Subcutaneous abdominal adipose tissue (tissue), 5 donors: ENCODE measurements around the gene ITGB5.
"Not testable (repeated sequence)": the region's sequence is repeated elsewhere in the genome, so short reads cannot be mapped to it uniquely, and the experiment has no call there.

Experiments used
- H3K27ac ChIP-seq: one replicate; pipeline ENCODE4 v1.7.0; 2013; ENCODE audit warnings: low read depth, mild to moderate bottlenecking, inconsistent platforms, low read length, moderate library complexity
- H3K27me3 ChIP-seq, 5 donors: one replicate each; pipeline ENCODE4 v1.7.0; 2013; ENCODE audit warnings: low read length in 5 of 5, inconsistent platforms in 1 of 5; ENCODE audit not compliant: control insufficient read depth in 5 of 5, insufficient read depth in 4 of 5
- H3K36me3 ChIP-seq, 5 donors: one replicate each; pipeline ENCODE4 v1.7.0; 2013; ENCODE audit warnings: low read length in 5 of 5; ENCODE audit not compliant: control insufficient read depth in 5 of 5, insufficient read depth in 5 of 5
- H3K4me1 ChIP-seq, 5 donors: one replicate each; pipeline ENCODE4 v1.7.0; 2013; ENCODE audit warnings: low read length in 5 of 5, mild to moderate bottlenecking in 3 of 5, moderate library complexity in 1 of 5; ENCODE audit not compliant: control insufficient read depth in 5 of 5, insufficient read depth in 5 of 5
- H3K4me3 ChIP-seq, 5 donors: one replicate each; pipeline ENCODE4 v1.7.0; 2013; ENCODE audit warnings: low read length in 5 of 5, low read depth in 1 of 5
- H3K9ac ChIP-seq, 5 donors: one replicate each; pipeline ENCODE4 v1.7.0; 2013; ENCODE audit warnings: low read length in 5 of 5, mild to moderate bottlenecking in 4 of 5, moderate library complexity in 3 of 5
- H3K9me3 ChIP-seq, 5 donors: one replicate each; pipeline ENCODE4 v1.7.0; 2013; ENCODE audit warnings: low read length in 5 of 5; ENCODE audit not compliant: control insufficient read depth in 5 of 5
- donor health status: healthy.
- donor health status: healthy.
- donor health status: healthy.
- donor health status: healthy.
- donor health status: healthy.

Gene ITGB5

DNA sequence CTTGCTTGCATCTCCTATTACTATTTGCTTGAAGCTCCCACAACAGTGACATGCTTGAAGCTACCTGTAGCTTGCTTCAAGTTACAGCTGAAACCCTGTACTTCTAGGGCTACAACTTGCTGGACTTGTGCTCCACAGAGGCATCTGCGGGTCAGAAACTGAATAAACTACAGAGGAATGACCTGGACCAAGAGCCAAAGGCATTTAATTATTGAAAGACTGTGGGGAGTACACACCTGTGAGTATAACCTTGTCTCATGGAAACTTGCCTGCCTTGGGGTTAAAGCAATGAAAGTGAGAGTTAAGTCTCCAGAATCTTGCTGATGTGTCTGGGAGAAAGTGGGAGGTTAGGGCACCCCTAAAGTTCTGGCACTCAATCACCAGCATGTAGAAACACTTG lies 87.1 kb downstream of the ITGB5 start:
- H3K27ac ChIP-seq = no peak overlapping the region
- H3K36me3 ChIP-seq = peaks cover 0 to 62% (median 45%) of the 10 kb centered on the region in 5 donors
- peaks cover 9 to 29% (median 20%) of the 10 kb centered on the region in 5 donors for H3K4me1 ChIP-seq
- no peaks in the 10 kb centered on the region for H3K27me3 ChIP-seq
- H3K4me3 ChIP-seq = no peak overlapping the region
- no peak overlapping the region for H3K9ac ChIP-seq
- no peaks in the 10 kb centered on the region for H3K9me3 ChIP-seq

DNA sequence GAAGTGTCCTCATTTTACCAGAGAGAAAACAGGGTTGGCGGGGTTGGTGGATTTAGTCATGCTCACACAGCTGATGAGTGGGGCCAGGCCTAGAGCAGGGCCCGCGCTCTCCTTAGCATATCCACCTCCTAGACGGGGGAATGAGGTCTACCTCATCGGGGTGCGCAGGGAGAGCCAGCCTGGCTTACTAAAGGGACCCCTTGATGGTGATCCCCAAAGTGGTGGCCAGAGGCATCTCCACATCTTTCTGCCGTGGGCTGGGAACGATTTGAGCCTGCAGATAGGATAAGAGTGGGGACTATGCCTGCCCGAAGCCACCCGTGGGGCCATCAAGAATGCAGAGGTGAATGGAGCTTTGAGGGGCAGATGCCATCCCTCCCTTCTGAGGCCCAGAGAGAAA lies 87.5 kb downstream of the ITGB5 start:
- Histone ChIP-seq H3K4me3 (no peak overlapping the region), H3K9me3 (no peaks in the 10 kb centered on the region), H3K4me1 (peaks cover 9 to 29% (median 20%) of the 10 kb centered on the region in 5 donors), H3K27me3 (no peaks in the 10 kb centered on the region), H3K9ac (no peak overlapping the region), H3K36me3 (peaks cover 0 to 66% (median 49%) of the 10 kb centered on the region in 5 donors), H3K27ac (no peak overlapping the region)

DNA sequence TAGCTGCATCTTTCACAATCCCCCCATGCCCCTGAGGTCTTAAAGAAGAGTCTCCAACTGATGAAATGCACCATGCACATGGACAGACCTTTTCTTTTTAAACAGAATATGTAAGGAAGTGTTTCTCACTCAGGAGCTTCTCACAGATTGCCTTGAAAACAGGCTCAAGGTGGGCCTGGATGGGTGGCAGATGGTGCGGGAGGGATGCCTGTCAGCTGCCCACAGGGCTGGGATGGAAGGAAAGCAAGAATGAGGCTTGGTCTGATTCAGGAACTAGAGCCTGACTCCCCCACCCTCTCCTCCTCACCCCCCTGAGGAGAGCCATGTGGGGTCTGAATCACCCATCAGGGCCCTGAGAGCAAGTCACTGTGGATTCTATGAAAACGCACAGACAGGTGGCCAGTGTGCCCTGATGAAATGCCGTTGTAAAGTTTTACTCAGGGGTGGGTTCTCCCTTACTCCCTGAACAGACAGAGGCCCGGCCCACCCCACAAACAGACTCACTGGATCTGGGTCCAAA lies 89.7 kb downstream of the ITGB5 start:
- Histone ChIP-seq H3K4me3 (no peak overlapping the region), H3K36me3 (peaks cover 0 to 70% (median 52%) of the 10 kb centered on the region in 5 donors), H3K4me1 (peaks cover 9 to 36% (median 27%) of the 10 kb centered on the region in 5 donors), H3K9ac (no peak overlapping the region), H3K27ac (no peak overlapping the region), H3K9me3 (no peaks in the 10 kb centered on the region), H3K27me3 (no peaks in the 10 kb centered on the region)

DNA sequence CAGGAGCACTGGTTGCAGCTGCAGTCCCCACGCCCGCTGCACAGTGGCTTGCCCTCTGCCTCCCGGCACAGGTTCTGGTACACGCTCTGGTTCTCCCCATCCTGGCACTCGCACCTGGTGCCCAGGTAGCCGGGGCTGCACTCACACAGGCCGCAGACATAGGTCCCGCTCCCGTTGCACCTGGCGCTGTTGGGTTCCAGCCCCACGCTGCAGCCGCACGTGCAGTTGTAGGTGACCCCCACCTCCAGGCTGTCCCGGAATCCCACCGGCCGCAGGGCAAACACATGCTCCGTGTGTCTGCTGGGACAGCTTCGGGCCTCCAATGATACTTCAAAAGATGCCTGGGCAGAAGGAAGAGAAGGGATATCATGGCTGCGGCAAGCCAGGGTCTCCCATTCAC lies 90.7 kb downstream of the ITGB5 start:
- H3K36me3 ChIP-seq = peaks cover 0 to 63% (median 44%) of the 10 kb centered on the region in 5 donors
- no peak overlapping the region for H3K27ac ChIP-seq
- H3K4me3 ChIP-seq = no peak overlapping the region
- peaks cover 10 to 36% (median 34%) of the 10 kb centered on the region in 5 donors for H3K4me1 ChIP-seq
- no peaks in the 10 kb centered on the region for H3K27me3 ChIP-seq
- no peaks in the 10 kb centered on the region for H3K9me3 ChIP-seq
- no peak overlapping the region for H3K9ac ChIP-seq

DNA sequence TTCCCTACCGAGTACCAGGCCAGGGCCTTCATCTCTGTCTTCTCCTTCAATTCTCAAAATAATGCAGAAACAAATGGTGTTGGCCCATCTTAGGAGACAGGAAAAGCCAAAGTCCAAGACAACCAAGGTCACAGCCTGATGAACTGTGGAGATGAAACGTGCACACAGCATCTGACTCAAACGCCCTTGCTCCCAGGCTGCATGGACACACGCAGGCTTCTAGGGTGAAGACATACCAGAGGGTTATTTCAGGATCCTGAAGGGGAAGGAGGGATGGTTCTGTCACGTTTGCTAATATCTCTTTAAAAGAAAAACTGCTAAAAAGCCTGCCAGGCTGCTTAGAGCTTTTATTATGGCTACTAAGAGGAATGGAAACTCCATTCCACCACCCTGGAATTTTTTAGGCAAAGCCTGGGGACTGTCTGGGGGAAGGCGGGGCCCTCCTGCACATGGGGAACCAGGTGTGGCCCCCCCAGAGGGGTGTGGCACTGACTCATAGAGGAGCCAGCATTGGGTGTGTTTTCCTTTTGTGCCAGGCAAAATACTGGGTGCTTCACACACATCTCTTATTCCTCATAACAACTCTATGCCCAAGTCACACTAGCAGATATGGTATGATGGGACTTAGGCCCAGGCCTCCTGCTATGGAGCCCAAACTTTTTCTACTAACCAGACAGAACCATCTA lies 94.0 kb downstream of the ITGB5 start:
- peaks cover 0 to 47% (median 39%) of the 10 kb centered on the region in 5 donors for H3K36me3 ChIP-seq
- no peak overlapping the region for H3K9ac ChIP-seq
- H3K4me1 ChIP-seq = peaks cover 2 to 36% (median 34%) of the 10 kb centered on the region in 5 donors
- no peak overlapping the region for H3K4me3 ChIP-seq
- no peak overlapping the region for H3K27ac ChIP-seq
- H3K9me3 ChIP-seq = no peaks in the 10 kb centered on the region
- H3K27me3 ChIP-seq = no peaks in the 10 kb centered on the region

DNA sequence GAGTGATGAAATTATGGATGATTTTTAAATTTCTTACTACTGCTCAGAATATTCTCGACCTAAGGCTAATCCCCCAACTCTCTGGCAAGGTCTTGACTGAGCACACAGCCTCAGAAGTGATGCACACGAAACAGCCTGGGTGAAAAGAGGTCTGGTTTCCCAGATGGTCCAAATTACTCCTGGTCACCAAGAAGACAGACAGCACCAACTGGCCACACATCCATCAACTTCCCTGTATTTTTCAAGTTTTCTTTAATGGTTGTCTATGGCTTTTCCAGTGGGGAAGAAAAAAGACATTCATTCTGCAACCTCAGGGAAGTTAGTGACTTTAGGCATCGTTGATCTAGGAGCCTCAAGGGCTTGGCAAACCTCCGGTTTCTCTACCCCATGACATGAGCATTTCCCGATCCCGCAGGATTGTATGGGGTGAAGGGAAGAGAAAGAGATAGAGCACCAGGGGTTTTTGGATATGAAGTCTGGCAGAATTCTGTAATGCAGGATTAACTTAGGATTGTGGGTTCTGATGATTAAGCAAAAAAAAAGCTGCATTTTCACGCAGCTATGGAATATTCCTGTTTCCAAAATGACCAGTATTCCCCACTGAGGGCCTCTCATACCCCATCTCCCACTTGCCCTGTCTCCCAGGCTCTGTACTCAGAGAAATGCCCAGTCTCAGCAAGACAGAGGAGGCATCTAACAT lies 94.7 kb downstream of the ITGB5 start:
- peaks cover 0 to 44% (median 36%) of the 10 kb centered on the region in 5 donors for H3K36me3 ChIP-seq
- H3K27ac ChIP-seq = peak overlapping the region; percentile 55
- no peaks in the 10 kb centered on the region for H3K9me3 ChIP-seq
- no peak overlapping the region for H3K9ac ChIP-seq
- H3K4me1 ChIP-seq = peaks cover 2 to 41% (median 36%) of the 10 kb centered on the region in 5 donors
- no peak overlapping the region for H3K4me3 ChIP-seq
- H3K27me3 ChIP-seq = no peaks in the 10 kb centered on the region

DNA sequence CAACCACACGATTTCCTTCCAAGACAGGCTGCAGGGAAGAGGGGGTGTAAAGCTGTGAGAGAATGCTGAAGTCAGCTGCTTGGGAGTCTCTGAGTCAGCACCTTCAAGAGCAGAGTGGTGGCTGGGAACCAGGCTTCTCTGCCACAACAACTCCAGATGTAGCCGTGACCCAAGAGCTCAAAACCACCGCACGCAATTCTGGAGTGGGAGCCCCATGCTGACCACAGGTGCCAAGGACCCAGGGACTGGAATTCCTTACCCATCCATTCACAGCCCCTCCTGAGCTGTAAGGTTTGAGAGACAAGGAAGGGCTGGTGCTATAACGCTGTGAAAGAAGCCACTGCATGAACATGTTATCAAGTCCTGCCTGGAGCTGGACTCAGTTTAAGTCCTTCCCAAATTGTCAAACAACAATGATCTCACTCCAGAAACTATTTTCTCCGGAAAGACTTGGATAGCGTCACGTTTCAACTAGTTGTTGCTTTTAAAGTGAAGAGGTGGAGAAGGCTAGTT lies 95.5 kb downstream of the ITGB5 start:
- Histone ChIP-seq H3K4me1 (peaks cover 6 to 49% (median 40%) of the 10 kb centered on the region in 5 donors), H3K36me3 (peaks cover 0 to 38% (median 31%) of the 10 kb centered on the region in 5 donors), H3K9ac (no peak overlapping the region), H3K27me3 (no peaks in the 10 kb centered on the region), H3K27ac (peak overlapping the region; percentile 55), H3K4me3 (no peak overlapping the region), H3K9me3 (no peaks in the 10 kb centered on the region)

DNA sequence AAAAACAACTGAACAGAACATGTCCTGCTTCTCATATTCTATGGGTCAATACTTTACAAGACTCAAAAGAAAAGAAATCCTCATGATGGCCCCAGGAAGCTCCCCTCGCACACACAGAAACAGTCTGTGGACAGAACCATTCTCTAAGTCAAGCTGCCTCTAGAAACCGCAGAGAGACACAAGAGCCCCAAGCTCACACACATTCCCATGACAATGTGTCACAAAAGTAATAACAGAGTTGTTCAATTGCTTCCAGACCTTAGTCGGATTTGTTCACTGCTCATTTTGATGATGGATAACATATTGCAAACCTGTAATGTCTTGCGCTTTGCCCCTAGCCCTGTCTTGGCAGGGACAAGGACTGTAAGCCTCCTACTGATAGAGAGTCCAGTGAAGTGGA lies 96.0 kb downstream of the ITGB5 start:
- Histone ChIP-seq H3K27ac (peak overlapping the region; percentile 55), H3K4me1 (peaks cover 11 to 55% (median 45%) of the 10 kb centered on the region in 5 donors), H3K36me3 (peaks cover 0 to 32% (median 25%) of the 10 kb centered on the region in 5 donors), H3K9me3 (no peaks in the 10 kb centered on the region), H3K27me3 (no peaks in the 10 kb centered on the region), H3K9ac (no peak overlapping the region), H3K4me3 (no peak overlapping the region)

DNA sequence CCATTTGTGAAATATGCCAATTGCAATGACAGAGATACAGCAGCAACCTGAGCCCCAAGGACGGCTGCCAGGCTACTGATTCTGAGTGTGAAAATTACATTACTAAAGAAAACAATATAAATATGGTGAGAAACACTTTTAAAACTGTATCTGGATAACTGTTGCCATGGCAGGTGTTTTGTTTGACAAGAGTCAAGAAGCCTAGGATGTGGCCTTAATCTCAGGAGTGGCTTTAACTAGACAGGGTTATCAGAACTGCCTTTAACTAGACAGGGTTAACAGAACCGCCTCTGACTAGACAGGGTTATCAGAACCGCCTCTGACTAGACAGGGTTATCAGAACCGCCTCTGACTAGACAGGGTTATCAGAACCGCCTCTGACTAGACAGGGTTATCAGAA lies 98.1 kb downstream of the ITGB5 start:
- not testable (repeated sequence) for H3K9me3 ChIP-seq, H3K9ac ChIP-seq, H3K4me3 ChIP-seq, H3K27me3 ChIP-seq, H3K27ac ChIP-seq
- Histone ChIP-seq H3K36me3 (peaks cover 0 to 23% (median 17%) of the 10 kb centered on the region in 5 donors), H3K4me1 (peaks cover 13 to 67% (median 55%) of the 10 kb centered on the region in 5 donors)

DNA sequence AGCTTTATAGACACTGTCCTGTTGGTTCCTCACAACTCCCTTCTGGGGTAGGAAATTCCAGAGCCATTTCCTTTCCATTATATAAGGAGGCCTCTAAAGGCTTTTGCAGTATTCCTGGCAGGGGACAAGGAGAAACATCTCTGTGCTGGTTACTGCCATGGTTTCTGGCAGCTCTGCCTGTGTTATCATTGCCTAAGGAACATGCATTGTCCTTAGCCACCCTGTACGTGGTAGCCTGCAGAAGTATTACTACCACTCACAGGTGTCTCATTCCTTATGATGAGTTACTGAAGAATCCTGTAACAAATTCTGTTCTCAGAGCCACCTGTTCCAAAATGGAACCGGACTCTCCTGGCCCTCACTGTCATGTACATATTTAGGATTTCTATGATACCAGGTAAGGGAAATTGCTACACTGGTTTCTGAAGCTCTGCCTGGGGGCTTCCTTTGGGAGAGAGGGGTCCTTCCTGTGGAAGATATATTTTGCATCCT lies 98.9 kb downstream of the ITGB5 start:
- Histone ChIP-seq H3K27me3 (no peaks in the 10 kb centered on the region), H3K9ac (no peak overlapping the region), H3K27ac (peak overlapping the region; percentile 70), H3K4me3 (no peak overlapping the region), H3K4me1 (peaks cover 13 to 68% (median 61%) of the 10 kb centered on the region in 5 donors), H3K9me3 (no peaks in the 10 kb centered on the region), H3K36me3 (peaks cover 0 to 15% (median 10%) of the 10 kb centered on the region in 5 donors)
